GM12878 (cell line): ENCODE data around the gene CLUH. TPM values are rescaled to one million over a fixed set of nuclear protein-coding genes. Genes with fewer than 3 reads are reported as not detected.

ENCODE experiments used
- ATAC-seq: fragments of 200-7000 bp; cut with Tn5 transposase; 3 replicates; pipeline ENCODE4 v1.9.1; 2020; ENCODE audit warnings: mild to moderate bottlenecking, moderate library complexity
- BruUV-seq: library from RNA; stranded (reverse); fragments of 400-500 nt; replicated peaks from 2 replicates; lab custom pipeline; 2021; lab: Mats Ljungman, UMichigan
- CTCF ChIA-PET: fragments of 300-600 bp; sonication (Branson Sonifier 250); formaldehyde crosslinking; extraction: SDS; loops from one replicate; lab custom pipeline; 2021; ENCODE audit warnings: inconsistent platforms; lab: Yijun Ruan, JAX
- POLR2A ChIA-PET: fragments of 350-600 bp; formaldehyde crosslinking; extraction: SDS; loops from one replicate; lab custom pipeline; 2021; ENCODE audit warnings: inconsistent platforms; lab: Charles Lee
- RAD21 ChIA-PET: fragments of 300-600 bp; sonication (Branson Sonifier 250); formaldehyde crosslinking; loops from one replicate; lab custom pipeline; 2023; ENCODE audit warnings: antibody characterized with exemption; ENCODE audit not compliant: unreplicated experiment; lab: Charles Lee
- SMC1A ChIA-PET: fragments of 300-600 bp; sonication (Branson Sonifier 250); formaldehyde crosslinking; loops from one replicate; lab custom pipeline; 2023; ENCODE audit not compliant: unreplicated experiment, uncharacterized antibody; lab: Charles Lee
- DNase-seq: peaks from one replicate; pipeline ENCODE4 v3.0.0-alpha.2; 2011; ENCODE audit warnings: low read depth, low spot score
- FAIRE-seq: peaks from 3 replicates; lab custom pipeline; 2011; peaks lifted over from hg19 to GRCh38; lab: Jason Lieb, UNC
- H2AFZ ChIP-seq: 2 replicates; pipeline ENCODE4 v1.6.0; 2011; ENCODE audit warnings: low read depth, low read length, control low read depth; ENCODE audit not compliant: control insufficient read depth
- H3K27ac ChIP-seq: 2 replicates; pipeline ENCODE4 v1.5.1; 2011; ENCODE audit warnings: control low read depth; ENCODE audit not compliant: control insufficient read depth, insufficient read depth
- H3K27me3 ChIP-seq, 2 experiments: replicated peaks in 1 of 2; 2 replicates each; pipeline versions ENCODE4 v1.6.0 to v1.6.1; 2011; ENCODE audit warnings: low read length in 1 of 2; ENCODE audit not compliant: control insufficient read depth in 2 of 2, insufficient read depth in 2 of 2
- H3K36me3 ChIP-seq, 2 experiments: 2 replicates each; pipeline ENCODE4 v1.5.1; 2011; ENCODE audit warnings: low read length in 1 of 2; ENCODE audit not compliant: control insufficient read depth in 2 of 2, insufficient read depth in 2 of 2
- H3K4me1 ChIP-seq: 2 replicates; pipeline ENCODE4 v1.6.1; 2011; ENCODE audit warnings: mild to moderate bottlenecking, low read length, moderate library complexity, mixed read lengths; ENCODE audit not compliant: control insufficient read depth, insufficient read depth
- H3K4me2 ChIP-seq: 2 replicates; pipeline ENCODE4 v1.6.0; 2011; ENCODE audit warnings: control low read depth; ENCODE audit not compliant: control insufficient read depth, insufficient read depth
- H3K4me3 ChIP-seq: fragments of 200-600 bp; sonication (generic); 2 replicates; pipeline ENCODE4 v1.5.1; 2016
- H3K79me2 ChIP-seq: 2 replicates; pipeline ENCODE4 v1.6.0; 2011; ENCODE audit warnings: low read length; ENCODE audit not compliant: control insufficient read depth, insufficient read depth
- H3K9ac ChIP-seq: 2 replicates; pipeline ENCODE4 v1.8.0; 2011; ENCODE audit warnings: low read length, control low read depth, mixed read lengths; ENCODE audit not compliant: control insufficient read depth, insufficient read depth
- H3K9me3 ChIP-seq: replicated peaks from 3 replicates; pipeline ENCODE4 v1.5.1; 2011; ENCODE audit warnings: mild to moderate bottlenecking, low read length; ENCODE audit not compliant: control insufficient read depth, insufficient read depth
- H4K20me1 ChIP-seq: 2 replicates; pipeline ENCODE4 v1.6.0; 2011; ENCODE audit not compliant: control insufficient read depth, insufficient read depth
- ASH2L ChIP-seq: fragments of 300-600, 200-600 bp; sonication (generic); IDR thresholded peaks from 2 replicates; pipeline ENCODE4 v1.6.1; 2017; ENCODE audit warnings: low read depth, mild to moderate bottlenecking, borderline replicate concordance
- BCL3 ChIP-seq: IDR thresholded peaks from 2 replicates; pipeline ENCODE4 v1.6.1; 2011; ENCODE audit warnings: borderline replicate concordance, low read depth, mild to moderate bottlenecking, moderate library complexity, low read length; ENCODE audit not compliant: insufficient read depth, poor library complexity, severe bottlenecking
- CBX5 ChIP-seq: sonication (generic); IDR thresholded peaks from 2 replicates; pipeline ENCODE4 v1.6.1; 2016; ENCODE audit warnings: low read depth, moderate library complexity, mild to moderate bottlenecking, inconsistent platforms
- CEBPB ChIP-seq, 2 experiments: fragments of 150-350 bp in 1 of 2; IDR thresholded peaks; 2 replicates each; pipeline ENCODE4 v1.6.1; 2012 to 2014; ENCODE audit warnings: low read depth in 2 of 2, low read length in 2 of 2, borderline replicate concordance in 1 of 2, inconsistent platforms in 1 of 2
- CHD1 ChIP-seq: IDR thresholded peaks from 2 replicates; pipeline ENCODE4 v1.6.1; 2012; ENCODE audit warnings: low read depth, low read length, improper control_type of control experiment
- CHD2 ChIP-seq: IDR thresholded peaks from 2 replicates; pipeline ENCODE4 v1.6.1; 2011; ENCODE audit warnings: low read depth, low read length, improper control_type of control experiment, borderline replicate concordance
- E2F4 ChIP-seq: IDR thresholded peaks from 2 replicates; pipeline ENCODE4 v1.6.1; 2012; ENCODE audit warnings: low read depth, low read length, improper control_type of control experiment
- HCFC1 ChIP-seq: fragments of 150-350 bp; IDR thresholded peaks from 2 replicates; pipeline ENCODE4 v1.6.1; 2014; ENCODE audit warnings: low read length
- IKZF2 ChIP-seq, 2 experiments: fragments of 450-650 bp; IDR thresholded peaks; 2 replicates each; pipeline ENCODE4 v1.6.1; 2017; ENCODE audit warnings: mild to moderate bottlenecking in 2 of 2, moderate library complexity in 2 of 2
- JUNB ChIP-seq: IDR thresholded peaks from 2 replicates; pipeline ENCODE4 v1.6.1; 2016; ENCODE audit warnings: antibody characterized with exemption, mild to moderate bottlenecking
- SIN3A ChIP-seq: IDR thresholded peaks from 2 replicates; pipeline ENCODE4 v1.6.1; 2012; ENCODE audit warnings: low read depth, low read length, improper control_type of control experiment
- SKIL ChIP-seq: fragments of 450-650 bp; IDR thresholded peaks from 2 replicates; pipeline ENCODE4 v1.6.1; 2017; ENCODE audit warnings: mild to moderate bottlenecking, low read depth, inconsistent platforms; ENCODE audit not compliant: poor library complexity, severe bottlenecking
- TCF12 ChIP-seq: IDR thresholded peaks from 2 replicates; pipeline ENCODE4 v1.6.1; 2011; ENCODE audit warnings: low read depth, mild to moderate bottlenecking, low read length
- YY1 ChIP-seq: IDR thresholded peaks from 2 replicates; pipeline ENCODE4 v1.6.1; 2011; ENCODE audit warnings: low read depth, mild to moderate bottlenecking, low read length
- ZNF622 ChIP-seq: fragments of 450-650 bp; IDR thresholded peaks from 2 replicates; pipeline ENCODE4 v1.6.1; 2017; ENCODE audit warnings: mild to moderate bottlenecking, inconsistent platforms
- WGBS: methylation state at CpG from one replicate; pipeline ENCODE4 v1.1.6; 2016; ENCODE audit warnings: low lambda C conversion rate; ENCODE audit not compliant: insufficient replicate concordance, insufficient coverage; ENCODE audit errors: missing lambda C conversion rate; 5-methylcytosine and 5-hydroxymethylcytosine counted together
- in situ Hi-C: fragments of 300-500 bp; cut with MboI; formaldehyde crosslinking; loops from 9 replicates; pipeline ENCODE4 v1.14.3; 2018; ENCODE audit warnings: mixed read lengths
- intact Hi-C: fragments of 100-400 bp; cut with micrococcal nuclease; formaldehyde crosslinking; loops from one replicate; pipeline ENCODE4 v1.14.2; 2022; ENCODE audit not compliant: unreplicated experiment
- polyA plus RNA-seq, 11 experiments: library from polyadenylated mRNA; depleted of rRNA in 4 of 11; unstranded in 6 of 11; stranded (reverse) in 5 of 11; fragments of >200 nt; fragmentation: Nextera tagmentation in 4 of 11; fragmentation: Illumina TruSeq in 1 of 11; extraction: Ambion mirVana in 4 of 11; extraction: Trizol in 1 of 11; gene quantifications; 1 replicate in 1 of 11; 2 replicates in 10 of 11; pipeline versions ENCODE4 v1.2.1 to v1.2.3, GENCODE V29; 2011 to 2016; ENCODE audit warnings: inconsistent platforms in 2 of 11, missing spikeins in 2 of 11, low read depth in 1 of 11
- total RNA-seq, 4 experiments: library from RNA; depleted of rRNA in 3 of 4; stranded (reverse); fragments of >200 nt in 3 of 4; fragmentation: Illumina TruSeq in 1 of 4; extraction: Trizol in 1 of 4; gene quantifications; 2 replicates each; pipeline versions ENCODE4 v1.2.1 to v1.2.3, GENCODE V29; 2013 to 2021
- TF ChIP-seq, protein P1 (sequence below): fragments of 450-650 bp; IDR thresholded peaks from 2 replicates; pipeline ENCODE4 v1.6.1; 2016; ENCODE audit warnings: mild to moderate bottlenecking

CLUH gene
- total and polyA plus RNA-seq, 10 of the 15 experiments (the other 5 are each of a cell fraction or from before 2014, with no cell fraction given) = 0.11 to 147 (median 60.2) TPM

DNA sequence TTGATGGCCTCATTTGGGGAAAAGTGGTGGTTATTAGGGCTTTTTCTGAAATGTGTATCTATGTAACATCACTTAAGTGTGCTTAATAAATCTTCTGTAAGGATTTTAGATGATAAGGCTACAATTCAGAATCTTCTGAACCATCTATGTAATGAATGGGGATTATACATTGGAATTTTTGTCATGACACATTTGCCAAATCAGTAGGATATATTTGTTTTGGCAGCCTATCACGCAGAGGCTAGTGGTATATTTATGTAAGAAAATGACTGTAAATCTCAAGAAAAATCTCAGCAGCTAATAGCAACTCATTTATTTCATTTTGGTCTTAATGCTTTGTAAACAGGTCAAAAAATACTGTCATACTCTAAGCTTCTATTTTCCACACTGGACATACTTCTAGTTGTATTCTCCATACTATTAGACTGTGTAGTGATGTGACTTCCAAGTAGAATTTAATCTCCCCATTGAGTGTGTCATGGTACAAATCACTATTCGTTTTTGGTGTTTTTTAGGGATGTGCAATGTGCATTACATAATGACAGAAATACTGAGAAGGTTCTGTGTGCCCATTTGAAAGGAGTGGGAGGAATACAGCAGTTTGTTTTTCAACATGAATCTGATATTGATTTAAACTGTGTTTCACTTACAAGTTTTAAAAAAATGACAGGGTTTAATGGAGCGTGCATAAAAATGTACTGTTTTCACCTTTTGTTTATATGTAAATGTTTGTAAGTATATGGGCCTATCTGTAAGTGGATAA lies 29.2 kb downstream of the CLUH start:
- 79% methylated on average over 3 of the region's 3 CpGs for WGBS
- Histone ChIP-seq H2AFZ (no peak overlapping the region), H3K4me2 (no peak overlapping the region), H3K4me1 (no peaks in the 10 kb centered on the region), H3K27ac (no peak overlapping the region), H3K79me2 (no peaks in the 10 kb centered on the region), H3K36me3 (peaks cover 7 to 30% of the 10 kb centered on the region in 2 experiments), H3K27me3 (no peaks in the 10 kb centered on the region), H3K9ac (no peak overlapping the region), H3K9me3 (no peaks in the 10 kb centered on the region), H3K4me3 (no peak overlapping the region), H4K20me1 (no peaks in the 10 kb centered on the region)
- in situ Hi-C loops = no loop called here
- SMC1A ChIA-PET = no interaction called here
- BruUV-seq = TSS peak; percentile 6
- no peak for DNase-seq
- RAD21 ChIA-PET = no interaction called here
- POLR2A ChIA-PET = no interaction called here
- FAIRE-seq = no peak
- intact Hi-C loops = no loop called here
- CTCF ChIA-PET = interaction anchor here (1.2 to 1.3 kb wide), 2 partner anchors 9 to 300 kb away, joined by 4 to 6 read pairs; no protein-coding TSS in a partner anchor
- no peak for ATAC-seq
- no peak for TF ChIP-seq ASH2L
- TF ChIP-seq CHD1 = no peak
- TF ChIP-seq E2F4 = no peak
- no peak for TF ChIP-seq JUNB
- TF ChIP-seq SKIL = no peak
- no peak for TF ChIP-seq YY1
- no peak for TF ChIP-seq TCF12
- TF ChIP-seq, protein P1, sequence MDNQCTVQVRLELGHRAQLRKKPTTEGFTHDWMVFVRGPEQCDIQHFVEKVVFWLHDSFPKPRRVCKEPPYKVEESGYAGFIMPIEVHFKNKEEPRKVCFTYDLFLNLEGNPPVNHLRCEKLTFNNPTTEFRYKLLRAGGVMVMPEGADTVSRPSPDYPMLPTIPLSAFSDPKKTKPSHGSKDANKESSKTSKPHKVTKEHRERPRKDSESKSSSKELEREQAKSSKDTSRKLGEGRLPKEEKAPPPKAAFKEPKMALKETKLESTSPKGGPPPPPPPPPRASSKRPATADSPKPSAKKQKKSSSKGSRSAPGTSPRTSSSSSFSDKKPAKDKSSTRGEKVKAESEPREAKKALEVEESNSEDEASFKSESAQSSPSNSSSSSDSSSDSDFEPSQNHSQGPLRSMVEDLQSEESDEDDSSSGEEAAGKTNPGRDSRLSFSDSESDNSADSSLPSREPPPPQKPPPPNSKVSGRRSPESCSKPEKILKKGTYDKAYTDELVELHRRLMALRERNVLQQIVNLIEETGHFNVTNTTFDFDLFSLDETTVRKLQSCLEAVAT = no peak
- TF ChIP-seq CBX5 = no peak
- TF ChIP-seq ZNF622 = no peak
- no peak for TF ChIP-seq IKZF2 (IDR thresholded peaks at IDR 0.05)
- TF ChIP-seq CEBPB (IDR thresholded peaks at IDR 0.05; ENCODE audit: borderline replicate concordance in 1 of 2, low read depth in 2 of 2, low read length in 2 of 2) = no peak
- no peak for TF ChIP-seq CHD2
- TF ChIP-seq BCL3 = no peak
- TF ChIP-seq SIN3A = no peak
- no peak for TF ChIP-seq HCFC1
